Measurements from ENCODE around the gene PPP3CA.
"Not testable (repeated sequence)": the region's sequence is repeated elsewhere in the genome, so short reads cannot be mapped to it uniquely, and the experiment has no call there.

PPP3CA gene

DNA sequence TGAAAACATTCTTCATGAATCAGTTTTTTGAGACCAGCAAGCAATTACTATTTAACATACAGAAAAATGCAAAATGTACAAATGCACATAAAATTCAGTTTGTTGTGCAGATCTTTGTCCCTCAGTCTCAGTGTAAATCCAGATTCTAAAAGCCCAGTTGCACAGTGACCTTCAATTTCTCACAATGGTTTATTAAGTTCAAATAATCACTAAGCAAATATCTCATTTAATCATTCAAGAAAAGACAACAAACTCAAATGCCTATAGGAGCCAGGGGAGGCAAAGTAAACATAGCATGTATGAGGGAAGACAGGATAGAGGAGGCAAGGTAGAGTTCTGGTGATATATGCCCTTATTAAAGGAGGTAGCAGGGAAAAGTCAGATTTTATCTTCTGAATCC lies 82.8 kb downstream of the PPP3CA start:
- no peak overlapping the region for H3K4me3 Mint-ChIP-seq
- H3K9me3 Mint-ChIP-seq (ENCODE audit: low read depth) = no peaks in the 10 kb centered on the region
- H3K36me3 Mint-ChIP-seq = no peaks in the 10 kb centered on the region
- H3K27ac Mint-ChIP-seq = no peak overlapping the region
- peaks cover 34% of the 10 kb centered on the region for H3K4me1 Mint-ChIP-seq (ENCODE audit: low read depth)
- peaks cover 2% of the 10 kb centered on the region for H3K27me3 Mint-ChIP-seq

DNA sequence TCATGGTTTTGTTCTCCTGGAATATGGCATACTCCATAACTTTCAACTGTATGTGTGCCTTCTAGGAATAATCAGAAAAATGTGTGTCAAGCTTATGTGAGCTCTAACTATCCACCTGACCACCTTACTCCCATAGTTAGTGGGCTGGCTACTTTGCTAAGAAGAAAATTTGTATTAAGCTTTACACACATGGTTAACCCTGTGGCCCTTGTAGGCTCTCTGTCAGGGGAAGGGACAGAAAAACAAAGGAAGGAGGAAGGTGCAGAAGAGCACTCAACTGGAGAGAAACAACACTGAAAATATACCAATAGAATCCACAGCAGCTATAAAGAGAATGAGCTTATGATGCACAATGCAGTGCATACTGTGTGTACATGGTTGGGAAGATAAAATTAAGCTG lies 84.6 kb downstream of the PPP3CA start:
- no peaks in the 10 kb centered on the region for H3K36me3 Mint-ChIP-seq
- no peak overlapping the region for H3K27ac Mint-ChIP-seq
- no peak overlapping the region for H3K4me3 Mint-ChIP-seq
- no peaks in the 10 kb centered on the region for H3K9me3 Mint-ChIP-seq (ENCODE audit: low read depth)
- no peaks in the 10 kb centered on the region for H3K27me3 Mint-ChIP-seq
- peaks cover 44% of the 10 kb centered on the region for H3K4me1 Mint-ChIP-seq (ENCODE audit: low read depth)

GRCh38 chr4:101259876-101260275 lies 87.5 kb downstream of the PPP3CA start:
- H3K27me3 Mint-ChIP-seq = no peaks in the 10 kb centered on the region
- no peaks in the 10 kb centered on the region for H3K36me3 Mint-ChIP-seq
- no peak overlapping the region for H3K27ac Mint-ChIP-seq
- peaks cover 47% of the 10 kb centered on the region for H3K4me1 Mint-ChIP-seq (ENCODE audit: low read depth)
- H3K4me3 Mint-ChIP-seq = no peak overlapping the region
- H3K9me3 Mint-ChIP-seq (ENCODE audit: low read depth) = no peaks in the 10 kb centered on the region

DNA sequence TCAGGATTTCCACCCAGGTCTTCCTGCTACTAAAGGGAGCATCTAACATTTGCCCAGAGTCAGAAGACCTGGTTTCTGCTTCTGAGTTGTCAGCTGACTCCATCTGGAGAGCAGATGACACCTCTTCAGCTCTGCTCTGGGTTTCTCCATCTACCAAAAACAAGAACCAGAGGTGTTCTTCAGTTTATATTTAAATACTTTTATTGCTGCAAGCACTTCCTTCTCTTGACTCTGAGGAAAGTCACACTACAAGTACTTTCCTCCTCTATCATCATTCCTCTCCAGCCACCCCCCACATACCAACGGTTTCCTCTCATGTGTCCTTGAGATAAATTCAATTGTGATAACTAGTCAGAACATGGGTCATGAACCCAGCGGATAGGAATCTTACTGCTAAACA lies 88.4 kb downstream of the PPP3CA start:
- Mint-ChIP-seq H3K27ac (no peak overlapping the region), H3K4me3 (no peak overlapping the region), H3K36me3 (no peaks in the 10 kb centered on the region), H3K9me3 (ENCODE audit: low read depth) (no peaks in the 10 kb centered on the region), H3K27me3 (no peaks in the 10 kb centered on the region), H3K4me1 (ENCODE audit: low read depth) (peaks cover 41% of the 10 kb centered on the region)

GRCh38 chr4:101256222-101256621 lies 91.1 kb downstream of the PPP3CA start:
- Mint-ChIP-seq H3K27me3 (no peaks in the 10 kb centered on the region), H3K4me3 (no peak overlapping the region), H3K36me3 (no peaks in the 10 kb centered on the region), H3K4me1 (ENCODE audit: low read depth) (peaks cover 45% of the 10 kb centered on the region), H3K27ac (no peak overlapping the region), H3K9me3 (ENCODE audit: low read depth) (no peaks in the 10 kb centered on the region)

GRCh38 chr4:101254776-101255175 lies 92.5 kb downstream of the PPP3CA start:
- Mint-ChIP-seq H3K9me3 (ENCODE audit: low read depth) (no peaks in the 10 kb centered on the region), H3K27me3 (no peaks in the 10 kb centered on the region), H3K4me1 (ENCODE audit: low read depth) (peaks cover 34% of the 10 kb centered on the region), H3K27ac (no peak overlapping the region), H3K36me3 (no peaks in the 10 kb centered on the region), H3K4me3 (no peak overlapping the region)

- Mint-ChIP-seq H3K27ac (no peak overlapping the region), H3K4me3 (no peak overlapping the region), H3K36me3 (no peaks in the 10 kb centered on the region), H3K4me1 (ENCODE audit: low read depth) (peaks cover 23% of the 10 kb centered on the region), H3K9me3 (ENCODE audit: low read depth) (no peaks in the 10 kb centered on the region), H3K27me3 (no peaks in the 10 kb centered on the region)
These were observed 94.2 kb downstream of the PPP3CA start for GRCh38 chr4:101253121-101253520.

GRCh38 chr4:101252721-101253120 lies 94.6 kb downstream of the PPP3CA start:
- Mint-ChIP-seq H3K36me3 (no peaks in the 10 kb centered on the region), H3K27me3 (no peaks in the 10 kb centered on the region), H3K9me3 (ENCODE audit: low read depth) (no peaks in the 10 kb centered on the region), H3K4me3 (no peak overlapping the region), H3K4me1 (ENCODE audit: low read depth) (peaks cover 21% of the 10 kb centered on the region), H3K27ac (no peak overlapping the region)

- H3K4me3 Mint-ChIP-seq = no peak overlapping the region
- no peaks in the 10 kb centered on the region for H3K27me3 Mint-ChIP-seq
- no peak overlapping the region for H3K27ac Mint-ChIP-seq
- H3K9me3 Mint-ChIP-seq (ENCODE audit: low read depth) = no peaks in the 10 kb centered on the region
- peaks cover 15% of the 10 kb centered on the region for H3K4me1 Mint-ChIP-seq (ENCODE audit: low read depth)
- no peaks in the 10 kb centered on the region for H3K36me3 Mint-ChIP-seq
These were observed 96.1 kb downstream of the PPP3CA start for GRCh38 chr4:101251261-101251660.

DNA sequence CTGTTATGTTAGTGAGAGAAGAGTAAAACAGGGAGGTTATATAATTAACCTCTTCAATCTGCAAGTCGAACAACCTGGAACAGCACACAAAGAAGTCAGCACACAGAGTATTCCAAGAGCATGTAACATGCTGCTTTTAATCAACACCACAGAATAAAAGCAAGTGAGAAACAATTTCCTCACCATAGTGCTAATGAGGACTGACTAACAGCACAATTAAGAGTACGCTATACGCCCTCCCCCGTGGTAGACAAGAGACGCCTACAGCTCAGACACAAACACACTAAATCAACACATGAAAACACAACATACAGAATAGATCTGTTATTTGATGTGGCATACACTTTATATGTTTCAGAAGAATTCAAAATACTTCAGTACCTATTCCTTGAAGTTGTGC lies 103.0 kb downstream of the PPP3CA start:
- peaks cover 9% of the 10 kb centered on the region for H3K36me3 Mint-ChIP-seq
- no peak overlapping the region for H3K4me3 Mint-ChIP-seq
- no peaks in the 10 kb centered on the region for H3K27me3 Mint-ChIP-seq
- peaks cover 29% of the 10 kb centered on the region for H3K4me1 Mint-ChIP-seq (ENCODE audit: low read depth)
- H3K27ac Mint-ChIP-seq = no peak overlapping the region
- H3K9me3 Mint-ChIP-seq (ENCODE audit: low read depth) = no peaks in the 10 kb centered on the region

GRCh38 chr4:101242441-101242840 lies 104.9 kb downstream of the PPP3CA start:
- Mint-ChIP-seq H3K27me3 (no peaks in the 10 kb centered on the region), H3K27ac (no peak overlapping the region), H3K36me3 (peaks cover 9% of the 10 kb centered on the region), H3K4me1 (ENCODE audit: low read depth) (peaks cover 44% of the 10 kb centered on the region), H3K4me3 (no peak overlapping the region), H3K9me3 (ENCODE audit: low read depth) (no peaks in the 10 kb centered on the region)

- Mint-ChIP-seq H3K36me3 (peaks cover 4% of the 10 kb centered on the region), H3K27me3 (no peaks in the 10 kb centered on the region), H3K27ac (no peak overlapping the region), H3K4me1 (ENCODE audit: low read depth) (peaks cover 42% of the 10 kb centered on the region), H3K9me3 (ENCODE audit: low read depth) (no peaks in the 10 kb centered on the region), H3K4me3 (no peak overlapping the region)
These were observed 107.2 kb downstream of the PPP3CA start for GRCh38 chr4:101240099-101240498.

- Mint-ChIP-seq H3K4me3 (no peak overlapping the region), H3K4me1 (ENCODE audit: low read depth) (peaks cover 39% of the 10 kb centered on the region), H3K27me3 (no peaks in the 10 kb centered on the region), H3K9me3 (ENCODE audit: low read depth) (no peaks in the 10 kb centered on the region), H3K27ac (no peak overlapping the region), H3K36me3 (peaks cover 4% of the 10 kb centered on the region)
These were observed 107.7 kb downstream of the PPP3CA start for GRCh38 chr4:101239665-101240064.

GRCh38 chr4:101238706-101239105 lies 108.6 kb downstream of the PPP3CA start:
- Mint-ChIP-seq H3K27me3 (no peaks in the 10 kb centered on the region), H3K9me3 (ENCODE audit: low read depth) (no peaks in the 10 kb centered on the region), H3K4me3 (no peak overlapping the region), H3K36me3 (no peaks in the 10 kb centered on the region), H3K4me1 (ENCODE audit: low read depth) (peaks cover 33% of the 10 kb centered on the region), H3K27ac (no peak overlapping the region)

DNA sequence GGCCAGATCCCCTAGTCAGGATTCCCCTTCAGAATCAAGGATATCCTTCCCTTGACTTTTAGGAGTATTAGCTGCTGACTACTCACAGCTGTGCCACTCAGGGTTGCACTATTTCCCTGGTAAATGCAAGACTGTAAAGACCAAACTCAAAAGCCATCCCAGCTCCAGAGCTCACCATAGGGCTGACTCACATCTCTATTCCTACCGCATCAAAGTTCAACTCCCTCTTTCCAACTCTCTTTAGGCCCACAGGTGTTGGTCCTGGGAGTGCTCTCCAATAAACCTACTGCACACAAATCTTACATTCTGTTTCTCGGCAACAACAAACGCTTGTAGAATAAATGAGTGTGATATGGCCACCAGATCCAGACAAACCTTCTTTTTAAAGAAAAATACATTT lies 109.6 kb downstream of the PPP3CA start:
- H3K27me3 Mint-ChIP-seq = no peaks in the 10 kb centered on the region
- H3K4me3 Mint-ChIP-seq = no peak overlapping the region

GRCh38 chr4:101236097-101236496 lies 111.2 kb downstream of the PPP3CA start:
- peaks cover 38% of the 10 kb centered on the region for H3K4me1 Mint-ChIP-seq (ENCODE audit: low read depth)
- no peaks in the 10 kb centered on the region for H3K27me3 Mint-ChIP-seq
- no peaks in the 10 kb centered on the region for H3K36me3 Mint-ChIP-seq
- no peak overlapping the region for H3K27ac Mint-ChIP-seq
- H3K9me3 Mint-ChIP-seq (ENCODE audit: low read depth) = no peaks in the 10 kb centered on the region
- no peak overlapping the region for H3K4me3 Mint-ChIP-seq

More for the DNA sequence above, 109.6 kb downstream of the PPP3CA start:
- Mint-ChIP-seq H3K27ac (no peak overlapping the region), H3K9me3 (ENCODE audit: low read depth) (no peaks in the 10 kb centered on the region), H3K4me1 (ENCODE audit: low read depth) (peaks cover 31% of the 10 kb centered on the region), H3K36me3 (no peaks in the 10 kb centered on the region)

- peaks cover 38% of the 10 kb centered on the region for H3K4me1 Mint-ChIP-seq (ENCODE audit: low read depth)
- H3K4me3 Mint-ChIP-seq; H3K27me3 Mint-ChIP-seq; H3K27ac Mint-ChIP-seq; H3K36me3 Mint-ChIP-seq; H3K9me3 Mint-ChIP-seq (ENCODE audit: low read depth): not testable (repeated sequence)
These were observed 113.2 kb downstream of the PPP3CA start for GRCh38 chr4:101234141-101234540.
